Thymus (tissue), 11 donors: ENCODE measurements around the gene OR51B2. TPM values are rescaled to one million over a fixed set of nuclear protein-coding genes. Genes with fewer than 3 reads are reported as not detected.
"Not testable (repeated sequence)": the region's sequence is repeated elsewhere in the genome, so short reads cannot be mapped to it uniquely, and the experiment has no call there.

Source experiments
- DNase-seq, 9 donors: peaks; one replicate each; pipeline ENCODE4 v3.0.0-alpha.2; 2013; ENCODE audit warnings: low spot score in 9 of 9, low read depth in 6 of 9, missing footprints in 1 of 9
- H3K27ac ChIP-seq, 2 donors: one replicate each; pipeline ENCODE4 v1.5.1; 2013; ENCODE audit warnings: control low read depth in 1 of 2, low read depth in 1 of 2, low read length in 1 of 2, mild to moderate bottlenecking in 1 of 2, moderate library complexity in 1 of 2
- H3K27me3 ChIP-seq, 2 donors: one replicate each; pipeline ENCODE4 v1.5.1; 2013; ENCODE audit warnings: low read length in 1 of 2; ENCODE audit not compliant: control insufficient read depth in 2 of 2, insufficient read depth in 1 of 2
- H3K36me3 ChIP-seq, 2 donors: one replicate each; pipeline ENCODE4 v1.5.1; 2013; ENCODE audit warnings: low read length in 1 of 2, mild to moderate bottlenecking in 1 of 2, moderate library complexity in 1 of 2; ENCODE audit not compliant: control insufficient read depth in 2 of 2, insufficient read depth in 2 of 2
- H3K4me1 ChIP-seq, 2 donors: one replicate each; pipeline ENCODE4 v1.5.1; 2013; ENCODE audit warnings: low read length in 2 of 2; ENCODE audit not compliant: control insufficient read depth in 2 of 2, insufficient read depth in 2 of 2
- H3K4me3 ChIP-seq, 2 donors: one replicate each; pipeline ENCODE4 v1.5.1; 2013; ENCODE audit warnings: low read length in 2 of 2, control low read depth in 1 of 2, mild to moderate bottlenecking in 1 of 2
- H3K9me3 ChIP-seq, 2 donors: one replicate each; pipeline ENCODE4 v1.5.1; 2013; ENCODE audit warnings: low read length in 1 of 2, mild to moderate bottlenecking in 1 of 2; ENCODE audit not compliant: control insufficient read depth in 2 of 2, insufficient read depth in 1 of 2
- WGBS: extraction: QIAGEN DNeasy Blood & Tissue Kit; methylation state at CpG from one replicate; pipeline ENCODE4 v1.1.7; 2013; 5-methylcytosine and 5-hydroxymethylcytosine counted together
- polyA plus RNA-seq: library from polyadenylated mRNA; stranded (reverse); fragments of 200-250 nt; gene quantifications from one replicate; pipeline ENCODE4 v1.2.3, GENCODE V29; 2013
- total RNA-seq: library from RNA; stranded (reverse); fragments of 120-200 nt; gene quantifications from one replicate; pipeline ENCODE4 v1.2.4, GENCODE V29; 2013
- donor health status: healthy.

OR51B2 gene
- total and polyA plus RNA-seq, 2 donors: 0.07 TPM; not detected in 1

- Histone ChIP-seq H3K4me1 (no peaks in the 10 kb centered on the region), H3K36me3 (no peaks in the 10 kb centered on the region), H3K27me3 (no peaks in the 10 kb centered on the region), H3K4me3 (no peak overlapping the region), H3K27ac (no peak overlapping the region), H3K9me3 (no peaks in the 10 kb centered on the region)
- DNase-seq: no peak
- 75% methylated on average over 1 of the region's 1 CpG for WGBS
Observed at GRCh38 chr11:5335170-5335569, 11.1 kb upstream of the OR51B2 start.

GRCh38 chr11:5317292-5317691 is 6.8 kb downstream of the OR51B2 start:
- Histone ChIP-seq H3K27me3 (no peaks in the 10 kb centered on the region), H3K4me1 (no peaks in the 10 kb centered on the region), H3K4me3 (no peak overlapping the region), H3K36me3 (no peaks in the 10 kb centered on the region), H3K9me3 (no peaks in the 10 kb centered on the region), H3K27ac (no peak overlapping the region)
- DNase-seq: no peak
- 86% methylated on average over 5 of the region's 5 CpGs for WGBS

- not testable (repeated sequence) for H3K36me3 ChIP-seq, H3K4me3 ChIP-seq, H3K4me1 ChIP-seq, H3K27ac ChIP-seq, H3K9me3 ChIP-seq, DNase-seq, H3K27me3 ChIP-seq
- 92% methylated on average over 3 of the region's 3 CpGs for WGBS
Observed at GRCh38 chr11:5313326-5314023, 10.6 kb downstream of the OR51B2 start.

GRCh38 chr11:5310423-5310822 is 13.7 kb downstream of the OR51B2 start:
- Histone ChIP-seq H3K36me3 (no peaks in the 10 kb centered on the region), H3K9me3 (no peaks in the 10 kb centered on the region), H3K27me3 (no peaks in the 10 kb centered on the region), H3K4me3 (no peak overlapping the region), H3K27ac (no peak overlapping the region), H3K4me1 (no peaks in the 10 kb centered on the region)
- DNase-seq: no peak
- WGBS: 95% methylated on average over 1 of the region's 1 CpG

- no peak overlapping the region for H3K27ac ChIP-seq
- no peaks in the 10 kb centered on the region for H3K27me3 ChIP-seq
- H3K36me3 ChIP-seq: no peaks in the 10 kb centered on the region
- no peak for DNase-seq
- no peak overlapping the region for H3K4me3 ChIP-seq
- no peaks in the 10 kb centered on the region for H3K4me1 ChIP-seq
- 93% methylated on average over 2 of the region's 2 CpGs for WGBS
- no peaks in the 10 kb centered on the region for H3K9me3 ChIP-seq
Observed at GRCh38 chr11:5307256-5308019, 16.7 kb downstream of the OR51B2 start.

GRCh38 chr11:5304046-5304445 is 20.1 kb downstream of the OR51B2 start:
- no peaks in the 10 kb centered on the region for H3K36me3 ChIP-seq
- DNase-seq: no peak
- no peak overlapping the region for H3K4me3 ChIP-seq
- H3K27me3 ChIP-seq: no peaks in the 10 kb centered on the region
- no peaks in the 10 kb centered on the region for H3K9me3 ChIP-seq
- H3K27ac ChIP-seq: no peak overlapping the region
- H3K4me1 ChIP-seq: no peaks in the 10 kb centered on the region
- 52% methylated on average over 1 of the region's 1 CpG for WGBS

- Histone ChIP-seq H3K4me3 (no peak overlapping the region), H3K9me3 (no peaks in the 10 kb centered on the region), H3K27ac (no peak overlapping the region), H3K27me3 (no peaks in the 10 kb centered on the region), H3K4me1 (no peaks in the 10 kb centered on the region), H3K36me3 (no peaks in the 10 kb centered on the region)
- 89% methylated on average over 5 of the region's 5 CpGs for WGBS
- DNase-seq: no peak
Observed at GRCh38 chr11:5303626-5304025, 20.5 kb downstream of the OR51B2 start.

GRCh38 chr11:5301846-5302245 is 22.3 kb downstream of the OR51B2 start, which contains the start of gene OR51B4:
OR51B4 (minus strand) TSS chr11:5301946; CDS start chr11:5301946, 0 bp downstream.
- H3K4me3 ChIP-seq: no peak within 1 kb of the TSS

GRCh38 chr11:5300251-5300650 is 23.8 kb downstream of the OR51B2 start:
- no peak for DNase-seq
- no peak overlapping the region for H3K27ac ChIP-seq
- H3K27me3 ChIP-seq: no peaks in the 10 kb centered on the region
- no peaks in the 10 kb centered on the region for H3K9me3 ChIP-seq
- H3K4me1 ChIP-seq: no peaks in the 10 kb centered on the region
- H3K4me3 ChIP-seq: no peak overlapping the region
- WGBS: 89% methylated on average over 3 of the region's 3 CpGs
- H3K36me3 ChIP-seq: no peaks in the 10 kb centered on the region

More at GRCh38 chr11:5301846-5302245, 22.3 kb downstream of the OR51B2 start, which contains the start of gene OR51B4:
- DNase-seq: no peak
- Histone ChIP-seq H3K36me3 (no peaks in the 10 kb centered on the region), H3K27ac (no peak within 1 kb of the TSS), H3K9me3 (no peaks in the 10 kb centered on the region), H3K4me1 (no peaks in the 10 kb centered on the region), H3K27me3 (no peaks in the 10 kb centered on the region)
- WGBS: 97% methylated on average over 2 of the region's 2 CpGs
